Measurements from ENCODE around the gene RNPEPL1.

RNPEPL1 gene

GRCh38 chr2:240528406-240529040 is 39.8 kb upstream of the RNPEPL1 start:
- TF ChIP-seq POLR2A (IDR thresholded peaks at IDR 0.05; ENCODE audit: extremely low read depth, insufficient read length) (no peak), MYC (IDR thresholded peaks at IDR 0.05; ENCODE audit: low read depth, low read length) (no peak), MAX (IDR thresholded peaks at IDR 0.05; ENCODE audit: low read depth, low read length) (no peak), CTCF (IDR thresholded peaks at IDR 0.05; ENCODE audit: low read depth, low read length) (no peak)
- DNase-seq (ENCODE audit: low read depth): no peak
- H3K4me3 ChIP-seq (ENCODE audit: low read depth, low read length): no peak overlapping the region

- DNase-seq (ENCODE audit: low read depth): no peak
- TF ChIP-seq POLR2A (IDR thresholded peaks at IDR 0.05; ENCODE audit: extremely low read depth, insufficient read length): no peak
- TF ChIP-seq CTCF (IDR thresholded peaks at IDR 0.05; ENCODE audit: low read depth, low read length): no peak
- no peak for TF ChIP-seq MAX (IDR thresholded peaks at IDR 0.05; ENCODE audit: low read depth, low read length)
- TF ChIP-seq MYC (IDR thresholded peaks at IDR 0.05; ENCODE audit: low read depth, low read length): no peak
- H3K4me3 ChIP-seq (ENCODE audit: low read depth, low read length): no peak overlapping the region
Measured at GRCh38 chr2:240529344-240529999, 38.8 kb upstream of the RNPEPL1 start.

GRCh38 chr2:240530181-240530580 is 38.1 kb upstream of the RNPEPL1 start:
- no peak overlapping the region for H3K4me3 ChIP-seq (ENCODE audit: low read depth, low read length)
- DNase-seq (ENCODE audit: low read depth): no peak
- TF ChIP-seq MYC (IDR thresholded peaks at IDR 0.05; ENCODE audit: low read depth, low read length) (no peak), CTCF (IDR thresholded peaks at IDR 0.05; ENCODE audit: low read depth, low read length) (no peak), MAX (IDR thresholded peaks at IDR 0.05; ENCODE audit: low read depth, low read length) (no peak), POLR2A (IDR thresholded peaks at IDR 0.05; ENCODE audit: extremely low read depth, insufficient read length) (no peak)

- TF ChIP-seq MAX (IDR thresholded peaks at IDR 0.05; ENCODE audit: low read depth, low read length) (no peak), POLR2A (IDR thresholded peaks at IDR 0.05; ENCODE audit: extremely low read depth, insufficient read length) (no peak), MYC (IDR thresholded peaks at IDR 0.05; ENCODE audit: low read depth, low read length) (no peak), CTCF (IDR thresholded peaks at IDR 0.05; ENCODE audit: low read depth, low read length) (no peak)
- H3K4me3 ChIP-seq (ENCODE audit: low read depth, low read length): no peak overlapping the region
- DNase-seq (ENCODE audit: low read depth): no peak
Measured at GRCh38 chr2:240531038-240531437, 37.2 kb upstream of the RNPEPL1 start.

GRCh38 chr2:240532031-240532775 is 36.1 kb upstream of the RNPEPL1 start:
- DNase-seq (ENCODE audit: low read depth): no peak
- TF ChIP-seq MYC (IDR thresholded peaks at IDR 0.05; ENCODE audit: low read depth, low read length) (no peak), MAX (IDR thresholded peaks at IDR 0.05; ENCODE audit: low read depth, low read length) (no peak), POLR2A (IDR thresholded peaks at IDR 0.05; ENCODE audit: extremely low read depth, insufficient read length) (no peak), CTCF (IDR thresholded peaks at IDR 0.05; ENCODE audit: low read depth, low read length) (no peak)
- H3K4me3 ChIP-seq (ENCODE audit: low read depth, low read length): no peak overlapping the region

Data from NB4 (cell line).